T-cell (primary cell): Measurements from ENCODE around the gene TIAM1. TPM values are rescaled to one million over a fixed set of nuclear protein-coding genes. Genes with fewer than 3 reads are reported as not detected.

Source experiments
- ATAC-seq, 4 experiments: fragments of 200-7000 bp in 3 of 4; fragments of 150-1000 bp in 1 of 4; cut with Tn5 transposase; replicated peaks in 1 of 4; 1 replicate in 3 of 4; 2 replicates in 1 of 4; pipeline ENCODE4 v1.10.0; 2021; ENCODE audit warnings: moderate library complexity in 3 of 4, mild to moderate bottlenecking in 2 of 4, moderate number of reproducible peaks in 1 of 4
- CTCF ChIA-PET, 2 donors: fragments of 300-600 bp; sonication (Branson Sonifier 250); formaldehyde crosslinking; loops; one replicate each; lab custom pipeline; 2022; ENCODE audit warnings: antibody characterized with exemption in 2 of 2; lab: Charles Lee
- POLR2A ChIA-PET, 2 donors: fragments of 300-600 bp; sonication (Branson Sonifier 250); formaldehyde crosslinking; loops; one replicate each; lab custom pipeline; 2022; ENCODE audit warnings: antibody characterized with exemption in 2 of 2; lab: Charles Lee
- DNase-seq, 35 experiments: peaks; one replicate each; pipeline versions ENCODE4 v3.0.0 to v3.0.0-alpha.2; 2013 to 2023
- H3K27ac ChIP-seq: one replicate; pipeline ENCODE4 v1.5.1; 2013; ENCODE audit warnings: low read length
- H3K27me3 ChIP-seq, 2 experiments: replicated peaks in 1 of 2; 1 replicate in 1 of 2; 2 replicates in 1 of 2; pipeline versions ENCODE4 v1.6.1 to v1.7.0; 2013; ENCODE audit warnings: low read length in 1 of 2, mixed read lengths in 1 of 2; ENCODE audit not compliant: control insufficient read depth in 2 of 2, insufficient read depth in 2 of 2; ENCODE audit errors: extremely low read depth in 1 of 2
- H3K36me3 ChIP-seq, 2 donors: 1 replicate in 1 of 2; 2 replicates in 1 of 2; pipeline versions ENCODE4 v1.6.1 to v1.7.0; 2013; ENCODE audit warnings: low read length in 1 of 2; ENCODE audit not compliant: control insufficient read depth in 2 of 2, insufficient read depth in 1 of 2; ENCODE audit errors: extremely low read depth in 1 of 2
- H3K4me1 ChIP-seq, 2 experiments: 1 replicate in 1 of 2; 2 replicates in 1 of 2; pipeline versions ENCODE4 v1.6.1 to v1.7.0; 2013; ENCODE audit warnings: low read length in 2 of 2, mixed read lengths in 1 of 2; ENCODE audit not compliant: insufficient read depth in 2 of 2, control insufficient read depth in 1 of 2; ENCODE audit errors: extremely low read depth in 1 of 2
- H3K4me3 ChIP-seq, 2 donors: 1 replicate in 1 of 2; 2 replicates in 1 of 2; pipeline versions ENCODE4 v1.5.1 to v1.7.0; 2013; ENCODE audit warnings: mild to moderate bottlenecking in 2 of 2, low read length in 1 of 2, moderate library complexity in 1 of 2; ENCODE audit not compliant: control insufficient read depth in 1 of 2; ENCODE audit errors: extremely low read depth in 1 of 2
- H3K9me3 ChIP-seq: 2 replicates; pipeline ENCODE4 v1.7.0; 2013
- H3K27ac Mint-ChIP-seq, 2 donors: one replicate each; pipeline ENCODE4 v1.8.0; 2020 to 2021; ENCODE audit warnings: mild to moderate bottlenecking in 2 of 2, mixed read lengths in 2 of 2
- H3K27me3 Mint-ChIP-seq, 2 donors: one replicate each; pipeline ENCODE4 v1.8.0; 2021 to 2022; ENCODE audit warnings: mixed read lengths in 2 of 2
- H3K36me3 Mint-ChIP-seq: one replicate; pipeline ENCODE4 v1.8.0; 2021; ENCODE audit warnings: mixed read lengths
- H3K4me1 Mint-ChIP-seq, 3 donors: one replicate each; pipeline ENCODE4 v1.8.0; 2020 to 2022; ENCODE audit warnings: mixed read lengths in 3 of 3, mild to moderate bottlenecking in 1 of 3
- H3K4me3 Mint-ChIP-seq, 3 donors: one replicate each; pipeline ENCODE4 v1.8.0; 2020 to 2022; ENCODE audit warnings: mild to moderate bottlenecking in 3 of 3, mixed read lengths in 3 of 3, moderate library complexity in 3 of 3
- H3K9me3 Mint-ChIP-seq, 3 donors: one replicate each; pipeline ENCODE4 v1.8.0; 2020 to 2022; ENCODE audit warnings: mixed read lengths in 3 of 3
- WGBS: methylation state at CpG from one replicate; pipeline ENCODE4 v1.1.5; 2013; ENCODE audit warnings: missing lambda C conversion rate; ENCODE audit not compliant: insufficient coverage; 5-methylcytosine and 5-hydroxymethylcytosine counted together
- total RNA-seq, 35 experiments: library from RNA in 6 of 35; stranded (reverse) in 6 of 35; fragments of 120-200 nt in 1 of 35; gene quantifications; one replicate each; pipeline versions ENCODE4 v1.2.1 to v1.2.4 and lab custom pipeline; 2013 to 2026

The TIAM1 gene
- total RNA-seq, 5 donors from 2014 or later (not counting 1 experiment from before 2014, with no cell fraction given): 60.8 to 79.4 (median 65.5) TPM

DNA sequence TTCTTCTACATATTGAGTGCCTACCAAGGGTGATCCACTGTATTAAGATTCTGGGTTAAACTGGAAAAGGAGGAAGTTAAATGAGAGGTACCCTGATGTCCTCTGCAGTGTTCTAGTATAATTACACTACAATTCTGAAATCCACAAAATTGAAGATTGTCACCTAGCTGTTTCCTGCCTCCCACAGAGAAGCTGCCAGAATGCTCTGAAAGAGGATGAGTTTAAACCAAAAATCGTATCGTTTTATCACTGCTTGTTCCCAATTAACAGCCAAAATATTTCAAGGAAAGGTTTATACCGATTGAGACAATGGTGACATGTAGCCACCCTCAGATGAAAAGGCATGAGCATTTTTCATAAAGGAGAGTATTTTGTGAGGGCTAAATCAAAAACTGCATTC, 28.0 kb downstream of the TIAM1 start:
- H3K27me3 ChIP-seq: no peaks in the 10 kb centered on the region
- WGBS: no CpG with 5 or more reads among the region's 3 CpGs

DNA sequence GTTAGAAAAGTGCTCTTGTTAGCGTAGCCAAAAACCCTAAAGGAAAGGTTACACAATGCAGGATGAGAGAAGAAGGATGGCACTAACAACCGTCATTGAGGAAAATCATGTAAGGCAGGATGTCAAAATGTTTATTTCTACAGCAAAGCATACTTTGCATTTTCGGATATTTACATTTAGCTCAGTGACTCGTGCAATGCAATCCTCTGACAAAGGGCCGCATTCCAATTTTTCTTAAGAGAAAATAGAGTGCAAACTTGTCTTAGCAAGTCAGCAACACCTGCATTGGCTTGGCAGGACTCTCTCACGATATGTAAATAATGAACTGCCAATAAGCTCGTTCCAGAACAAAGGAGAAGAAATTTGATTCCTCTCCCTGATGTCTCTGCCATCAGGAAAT, 33.3 kb downstream of the TIAM1 start:
- ATAC-seq (no peak), DNase-seq (no peak)
- POLR2A ChIA-PET: no interaction called here
- CTCF ChIA-PET: interaction anchor here in 1 of 2 donors (0.5 kb wide), 1 partner anchor 45 kb away, joined by 3 read pairs; no protein-coding TSS in a partner anchor
- WGBS: 92% methylated on average over 7 of the region's 7 CpGs
- Mint-ChIP-seq H3K9me3 (no peaks in the 10 kb centered on the region), H3K36me3 (no peaks in the 10 kb centered on the region), H3K27ac (no peak overlapping the region), H3K27me3 (no peaks in the 10 kb centered on the region), H3K4me1 (no peaks in the 10 kb centered on the region), H3K4me3 (no peak overlapping the region)
- Histone ChIP-seq H3K36me3 (no peaks in the 10 kb centered on the region), H3K4me1 (no peaks in the 10 kb centered on the region), H3K27ac (no peak overlapping the region), H3K27me3 (no peaks in the 10 kb centered on the region), H3K9me3 (no peaks in the 10 kb centered on the region), H3K4me3 (no peak overlapping the region)

More for the DNA sequence above, 28.0 kb downstream of the TIAM1 start:
- ATAC-seq (no peak), DNase-seq (no peak)
- no peak overlapping the region for H3K27ac ChIP-seq
- ChIA-PET CTCF (no interaction called here), POLR2A (no interaction called here)
- H3K9me3 ChIP-seq: no peaks in the 10 kb centered on the region
- Mint-ChIP-seq H3K27ac (peak overlapping the region in 1 of 2 donors; percentile 11), H3K27me3 (no peaks in the 10 kb centered on the region), H3K9me3 (no peaks in the 10 kb centered on the region), H3K4me3 (no peak overlapping the region), H3K36me3 (no peaks in the 10 kb centered on the region), H3K4me1 (peaks cover 0 to 12% (median 11%) of the 10 kb centered on the region in 3 donors)
- H3K4me3 ChIP-seq: no peak overlapping the region
- peaks cover 0 to 3% of the 10 kb centered on the region in 2 donors for H3K36me3 ChIP-seq
- peaks cover 0 to 2% of the 10 kb centered on the region in 2 experiments for H3K4me1 ChIP-seq

DNA sequence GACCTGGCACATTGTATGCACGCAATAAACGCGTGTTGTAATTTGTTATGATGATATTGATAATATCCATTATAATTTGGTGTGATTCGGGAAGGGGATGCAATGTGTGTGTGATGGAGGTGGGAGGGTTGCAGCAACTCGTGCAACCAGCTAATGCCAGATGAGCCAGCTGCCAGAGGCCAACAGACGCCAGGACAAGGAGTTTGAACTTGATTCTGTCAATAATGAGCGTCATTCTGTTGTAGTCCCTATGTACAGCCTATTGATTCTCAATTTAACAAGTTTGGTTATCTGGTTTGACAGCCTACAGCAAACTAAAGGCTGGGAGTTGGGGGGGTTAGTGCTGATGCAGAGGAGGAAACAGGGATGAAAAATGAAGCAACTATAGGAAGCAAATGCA, 35.5 kb downstream of the TIAM1 start:
- Mint-ChIP-seq H3K27me3 (no peaks in the 10 kb centered on the region), H3K9me3 (no peaks in the 10 kb centered on the region), H3K4me3 (no peak overlapping the region), H3K36me3 (no peaks in the 10 kb centered on the region), H3K27ac (no peak overlapping the region), H3K4me1 (peaks cover 0 to 5% (median 0%) of the 10 kb centered on the region in 3 donors)
- ChIA-PET POLR2A (no interaction called here), CTCF (no interaction called here)
- no peak overlapping the region for H3K4me3 ChIP-seq
- no peak overlapping the region for H3K27ac ChIP-seq
- no peak for ATAC-seq
- H3K36me3 ChIP-seq: no peaks in the 10 kb centered on the region
- no peaks in the 10 kb centered on the region for H3K27me3 ChIP-seq
- WGBS: 70% methylated on average over 2 of the region's 7 CpGs
- H3K4me1 ChIP-seq: no peaks in the 10 kb centered on the region
- H3K9me3 ChIP-seq: no peaks in the 10 kb centered on the region
- DNase-seq: no peak

DNA sequence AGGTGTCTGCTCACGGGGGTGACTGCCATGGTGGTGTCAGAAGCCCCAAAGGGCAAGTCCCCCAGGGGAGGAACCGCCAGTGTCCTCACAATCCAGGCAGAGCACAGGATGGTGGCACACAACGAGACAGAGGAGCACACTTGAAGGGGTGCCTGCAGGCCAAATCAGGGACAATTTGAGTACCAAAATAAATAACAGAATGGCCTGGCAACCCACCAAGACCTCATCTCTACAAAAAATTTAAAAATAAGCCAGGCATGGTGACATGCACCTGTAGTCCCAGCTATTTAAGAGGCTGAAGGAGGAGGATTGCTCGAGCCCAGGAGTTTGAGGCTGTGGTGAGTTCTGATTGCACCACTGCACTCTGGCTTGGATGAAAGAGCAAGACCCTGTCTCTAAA, 38.2 kb downstream of the TIAM1 start:
- no peaks in the 10 kb centered on the region for H3K36me3 ChIP-seq
- no peak overlapping the region for H3K4me3 Mint-ChIP-seq
- no peak overlapping the region for H3K27ac ChIP-seq
- WGBS: 85% methylated on average over 3 of the region's 4 CpGs
- H3K4me1 Mint-ChIP-seq: peaks cover 0 to 5% (median 3%) of the 10 kb centered on the region in 3 donors
- no peak for DNase-seq
- no peaks in the 10 kb centered on the region for H3K9me3 Mint-ChIP-seq
- H3K4me1 ChIP-seq: no peaks in the 10 kb centered on the region
- CTCF ChIA-PET: no interaction called here
- no peaks in the 10 kb centered on the region for H3K27me3 ChIP-seq
- no peaks in the 10 kb centered on the region for H3K36me3 Mint-ChIP-seq
- POLR2A ChIA-PET: no interaction called here
- H3K4me3 ChIP-seq: no peak overlapping the region
- H3K27ac Mint-ChIP-seq: no peak overlapping the region
- ATAC-seq: no peak
- no peaks in the 10 kb centered on the region for H3K9me3 ChIP-seq
- H3K27me3 Mint-ChIP-seq: no peaks in the 10 kb centered on the region

DNA sequence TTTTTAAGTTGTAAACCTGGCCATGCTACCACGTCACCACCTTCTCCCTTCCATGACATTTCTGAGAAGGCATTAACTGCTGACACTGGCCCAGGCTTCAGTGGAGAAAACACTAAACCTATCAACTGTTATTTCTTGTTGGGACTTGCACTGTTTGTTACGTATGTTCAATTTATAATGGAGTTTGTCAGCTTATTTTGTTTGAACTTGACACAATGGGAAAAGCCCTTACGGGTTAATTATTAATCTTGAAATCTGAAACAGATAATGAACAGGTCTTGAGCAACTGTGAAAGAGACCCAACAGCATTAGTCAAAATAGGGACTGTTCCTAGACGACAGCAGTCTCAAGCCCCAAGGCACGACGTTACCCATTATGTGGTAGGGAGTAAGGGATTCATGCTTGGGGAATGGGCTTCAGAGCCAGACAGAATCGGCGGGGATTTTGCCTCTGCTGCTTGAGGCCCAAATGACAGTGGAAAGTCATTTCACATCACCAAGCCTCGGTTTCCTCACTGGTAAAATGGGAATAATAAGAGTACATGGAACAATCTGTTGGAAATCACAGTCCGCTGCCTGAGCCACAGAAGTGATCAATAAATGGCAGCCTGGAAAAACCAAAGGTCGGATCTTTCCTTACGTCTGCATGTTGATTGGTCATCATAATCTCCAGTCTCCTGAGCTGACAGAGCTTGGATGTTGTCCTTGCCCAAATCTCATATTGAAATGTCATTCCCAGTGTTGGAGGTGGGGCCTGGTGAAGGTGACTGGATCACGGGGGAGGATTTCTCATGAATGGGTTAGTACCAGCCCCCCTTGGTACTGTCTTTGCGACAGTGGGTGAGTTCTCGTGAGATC, 44.5 kb downstream of the TIAM1 start:
- WGBS: 78% methylated on average over 4 of the region's 15 CpGs
- Mint-ChIP-seq H3K36me3 (no peaks in the 10 kb centered on the region), H3K9me3 (no peaks in the 10 kb centered on the region), H3K4me3 (no peak overlapping the region), H3K27ac (no peak overlapping the region), H3K4me1 (peaks cover 0 to 5% (median 3%) of the 10 kb centered on the region in 3 donors), H3K27me3 (no peaks in the 10 kb centered on the region)
- no peak overlapping the region for H3K27ac ChIP-seq
- no peaks in the 10 kb centered on the region for H3K36me3 ChIP-seq
- POLR2A ChIA-PET: no interaction called here
- H3K9me3 ChIP-seq: no peaks in the 10 kb centered on the region
- CTCF ChIA-PET: no interaction called here
- no peaks in the 10 kb centered on the region for H3K27me3 ChIP-seq
- no peak overlapping the region for H3K4me3 ChIP-seq
- no peaks in the 10 kb centered on the region for H3K4me1 ChIP-seq
- no peak for ATAC-seq
- DNase-seq: no peak

DNA sequence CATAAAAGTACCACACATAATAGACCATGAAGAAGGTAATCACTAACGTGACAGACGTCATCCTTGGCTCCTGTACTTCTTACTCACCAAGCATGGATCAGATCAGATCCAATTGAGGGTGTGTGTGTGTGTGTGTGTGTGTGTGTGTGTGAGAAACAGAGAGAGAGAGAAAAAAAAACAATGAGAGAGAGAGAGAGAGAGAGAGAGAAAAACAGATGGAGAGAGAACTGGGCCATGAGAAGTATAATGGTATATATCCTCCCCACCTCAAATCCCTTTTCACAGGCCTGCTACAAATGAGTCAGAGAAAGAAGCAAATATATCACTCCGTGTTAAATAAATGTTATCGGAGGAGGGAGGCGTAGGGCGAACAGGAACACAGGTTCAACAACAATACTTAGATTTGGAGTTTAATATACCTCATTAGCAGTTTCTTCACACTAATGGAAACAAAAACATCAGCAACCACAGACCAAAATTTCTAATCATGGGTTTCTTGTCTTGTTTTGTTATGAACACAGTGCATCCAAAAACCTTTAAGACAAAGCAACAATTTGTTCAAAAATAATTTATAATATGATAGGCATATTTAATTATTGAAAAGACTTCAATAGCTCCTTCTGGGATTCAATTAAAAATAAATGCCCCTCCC, 45.3 kb downstream of the TIAM1 start:
- Histone ChIP-seq H3K27ac (no peak overlapping the region), H3K27me3 (no peaks in the 10 kb centered on the region), H3K4me1 (no peaks in the 10 kb centered on the region), H3K36me3 (no peaks in the 10 kb centered on the region), H3K9me3 (no peaks in the 10 kb centered on the region), H3K4me3 (no peak overlapping the region)
- ChIA-PET POLR2A (no interaction called here), CTCF (no interaction called here)
- Mint-ChIP-seq H3K36me3 (no peaks in the 10 kb centered on the region), H3K4me3 (no peak overlapping the region), H3K4me1 (peaks cover 0 to 4% (median 3%) of the 10 kb centered on the region in 3 donors), H3K9me3 (no peaks in the 10 kb centered on the region), H3K27me3 (no peaks in the 10 kb centered on the region), H3K27ac (no peak overlapping the region)
- WGBS: no CpG with 5 or more reads among the region's 6 CpGs
- ATAC-seq (no peak), DNase-seq (no peak)
